ENCODE results near the gene ECEL1. TPM values are rescaled to one million over a fixed set of nuclear protein-coding genes. Genes with fewer than 3 reads are reported as not detected.

The ECEL1 gene
- polyA plus RNA-seq, 3 donors = 0.56 to 1.3 (median 0.68) TPM

- 83 to 90% (median 89%) methylated on average over 13 of the region's 13 CpGs for WGBS, 3 donors
- no peak overlapping the region for H3K27ac ChIP-seq (ENCODE audit: low read depth, low read length)
Observed at GRCh38 chr2:232477751-232478510, 9.7 kb downstream of the ECEL1 start.

- H3K27ac ChIP-seq (ENCODE audit: low read depth, low read length) = no peak overlapping the region
- WGBS, 3 donors = 94% methylated on average over 7 of the region's 7 CpGs
Observed at GRCh38 chr2:232476791-232477190, 10.8 kb downstream of the ECEL1 start.

DNA sequence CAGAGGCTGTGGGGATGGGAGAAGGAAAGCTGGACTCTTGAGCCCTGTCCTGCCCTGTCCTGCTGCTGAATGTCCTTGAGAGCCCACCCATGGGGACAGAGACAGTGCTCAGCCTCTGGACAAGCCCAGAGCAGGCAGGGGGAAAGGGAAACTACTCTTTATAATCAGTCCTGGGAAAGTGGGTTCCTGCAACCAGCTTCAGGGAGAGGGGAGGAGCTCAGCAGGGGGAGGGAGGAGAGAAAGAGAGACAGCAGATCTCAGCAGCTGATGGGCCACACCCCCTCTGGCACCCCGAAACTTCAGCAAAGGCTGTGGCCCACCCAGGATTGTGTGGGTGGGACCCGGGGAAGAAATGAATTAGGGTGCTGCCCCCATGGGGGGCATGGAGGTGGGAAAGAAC, 11.6 kb downstream of the ECEL1 start:
- no peak overlapping the region for H3K27ac ChIP-seq (ENCODE audit: low read depth, low read length)
- 68 to 84% (median 73%) methylated on average over 2 of the region's 2 CpGs for WGBS, 3 donors

DNA sequence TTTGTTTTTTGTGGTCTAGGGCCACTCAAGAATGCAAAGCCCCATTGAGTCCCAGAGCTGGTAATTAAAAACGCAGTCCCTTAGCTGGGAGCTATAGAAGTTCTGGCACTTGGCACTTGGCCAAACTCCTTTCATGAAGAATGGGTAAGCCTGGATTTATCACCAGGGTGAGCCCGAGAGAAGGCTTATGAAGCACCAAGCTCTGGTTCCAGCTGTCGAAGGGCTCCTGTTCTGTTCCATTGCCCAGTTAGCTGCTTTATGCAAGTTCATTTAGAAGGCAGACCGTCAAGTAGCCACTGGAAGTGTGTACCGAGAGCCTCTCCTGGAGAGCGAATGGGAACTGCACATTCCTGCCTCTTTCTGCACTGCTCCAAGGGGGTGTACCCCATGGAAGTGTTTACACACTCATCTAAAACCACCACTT, 14.2 kb downstream of the ECEL1 start:
- WGBS, 3 donors = 23 to 37% (median 30%) methylated on average over 6 of the region's 6 CpGs
- H3K27ac ChIP-seq (ENCODE audit: low read depth, low read length) = no peak overlapping the region

DNA sequence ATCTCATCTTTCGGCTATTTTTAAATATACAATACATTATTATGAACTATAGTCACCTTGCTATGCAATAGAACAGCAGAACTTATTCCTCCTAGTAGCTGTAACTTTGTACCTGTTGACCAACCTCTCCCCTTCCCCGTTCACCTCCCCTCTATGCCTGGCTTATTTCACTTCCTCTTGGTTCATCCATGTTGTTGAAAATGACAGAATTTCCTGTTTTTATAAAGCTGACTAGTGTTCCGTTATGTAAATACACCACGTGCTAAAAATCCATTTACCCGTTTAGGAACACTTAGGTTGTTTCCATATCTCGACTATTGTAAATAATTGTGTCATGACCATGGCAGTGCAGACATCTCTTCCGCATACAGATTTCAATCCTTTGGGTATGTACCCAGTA, 21.4 kb downstream of the ECEL1 start:
- H3K27ac ChIP-seq (ENCODE audit: low read depth, low read length) = no peak overlapping the region
- 40 to 60% (median 46%) methylated on average over 7 of the region's 7 CpGs for WGBS, 3 donors

GRCh38 chr2:232465061-232465460, 22.6 kb downstream of the ECEL1 start:
- WGBS, 3 donors = 78 to 88% (median 87%) methylated on average over 6 of the region's 6 CpGs
- no peak overlapping the region for H3K27ac ChIP-seq (ENCODE audit: low read depth, low read length)

- 74 to 93% (median 87%) methylated on average over 3 of the region's 3 CpGs for WGBS, 3 donors
- H3K27ac ChIP-seq (ENCODE audit: low read depth, low read length) = no peak overlapping the region
Observed at GRCh38 chr2:232464544-232464885, 23.1 kb downstream of the ECEL1 start.

DNA sequence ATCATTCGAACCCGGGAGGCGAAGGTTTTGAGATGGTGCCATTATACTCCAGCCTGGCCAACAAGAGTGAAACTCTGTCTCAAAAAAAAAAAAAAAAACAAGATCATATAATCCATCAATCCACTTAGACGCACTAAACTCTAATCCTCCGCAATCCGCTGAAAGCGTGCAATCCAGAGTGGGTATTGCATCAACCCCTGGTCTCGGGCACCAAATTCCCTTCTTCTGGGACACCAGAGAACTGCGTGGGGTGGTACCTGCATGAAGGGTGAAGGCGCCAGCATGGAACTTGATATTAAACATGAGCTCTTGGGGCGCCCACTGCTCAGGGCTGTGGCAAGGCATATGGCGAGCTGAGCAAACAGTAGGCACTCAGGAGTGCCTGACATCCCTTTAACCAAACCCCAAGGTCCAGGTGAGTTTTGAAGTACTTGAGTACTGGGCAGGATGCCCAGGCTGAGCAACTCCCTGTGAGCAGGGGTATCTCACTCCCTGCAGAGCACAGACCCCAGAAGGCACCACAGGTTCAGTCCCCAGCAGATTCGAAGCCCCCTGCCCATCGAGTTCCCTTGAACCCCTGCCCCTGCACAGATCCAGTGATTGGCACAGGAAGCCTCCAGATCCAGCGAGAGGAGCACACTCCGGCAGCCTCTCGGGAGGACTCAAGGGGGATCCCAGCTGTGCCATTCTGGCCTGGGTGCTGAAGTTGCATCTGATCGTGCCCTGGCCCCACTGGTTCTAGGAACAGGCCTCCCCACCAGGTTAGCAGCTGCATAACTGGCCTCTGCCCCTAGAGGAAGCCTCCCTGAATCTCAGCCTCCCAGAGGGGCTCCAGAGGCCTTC, 23.7 kb downstream of the ECEL1 start:
- 88 to 93% (median 91%) methylated on average over 18 of the region's 18 CpGs for WGBS, 3 donors

GRCh38 chr2:232460171-232460570, 27.5 kb downstream of the ECEL1 start:
- WGBS, 3 donors = 51 to 69% (median 62%) methylated on average over 2 of the region's 2 CpGs
- no peak overlapping the region for H3K27ac ChIP-seq (ENCODE audit: low read depth, low read length)

More for the DNA sequence above, 23.7 kb downstream of the ECEL1 start:
- no peak overlapping the region for H3K27ac ChIP-seq (ENCODE audit: low read depth, low read length)

DNA sequence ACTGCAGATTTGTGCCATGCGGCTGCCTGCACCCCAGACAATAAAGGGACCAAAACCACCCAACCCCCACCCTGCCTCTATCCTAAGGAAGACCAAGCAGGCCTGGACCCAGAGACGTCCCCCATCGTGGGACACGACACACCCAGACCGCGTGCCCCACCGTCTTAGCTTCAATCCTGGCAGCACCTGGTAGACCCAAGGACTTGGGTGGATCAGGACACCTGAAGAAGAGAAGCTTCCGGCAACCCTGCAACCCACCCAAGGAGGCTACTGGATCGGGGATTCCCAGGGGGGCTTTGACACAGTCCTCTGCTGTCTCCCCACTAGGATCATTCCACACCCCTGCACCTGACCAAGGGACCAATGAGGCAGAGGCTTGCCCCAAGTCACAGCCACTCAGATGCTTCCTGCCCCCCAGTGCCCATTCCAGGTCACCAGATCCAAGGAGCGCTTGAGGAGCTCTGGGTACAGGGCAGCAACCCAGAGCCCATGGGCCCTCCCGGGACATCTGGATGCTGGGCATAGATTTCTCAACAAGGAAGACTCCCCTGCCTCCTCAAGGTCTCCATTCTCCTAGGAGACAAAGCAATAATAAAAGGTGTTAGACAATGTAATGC, 28.1 kb downstream of the ECEL1 start:
- no peak overlapping the region for H3K27ac ChIP-seq (ENCODE audit: low read depth, low read length)
- 84 to 90% (median 85%) methylated on average over 11 of the region's 11 CpGs for WGBS, 3 donors

- no peak overlapping the region for H3K27ac ChIP-seq (ENCODE audit: low read depth, low read length)
- WGBS, 3 donors = 44 to 59% (median 49%) methylated on average over 44 to 56 of the region's 56 CpGs
Observed at GRCh38 chr2:232458661-232459418, 28.8 kb downstream of the ECEL1 start.

- 79 to 88% (median 81%) methylated on average over 25 of the region's 25 CpGs for WGBS, 3 donors
- H3K27ac ChIP-seq (ENCODE audit: low read depth, low read length) = no peak overlapping the region
Observed at GRCh38 chr2:232458051-232458660, 29.5 kb downstream of the ECEL1 start.

GRCh38 chr2:232457121-232458011, 30.3 kb downstream of the ECEL1 start:
- WGBS, 3 donors = 77 to 86% (median 86%) methylated on average over 21 of the region's 21 CpGs
- no peak overlapping the region for H3K27ac ChIP-seq (ENCODE audit: low read depth, low read length)

DNA sequence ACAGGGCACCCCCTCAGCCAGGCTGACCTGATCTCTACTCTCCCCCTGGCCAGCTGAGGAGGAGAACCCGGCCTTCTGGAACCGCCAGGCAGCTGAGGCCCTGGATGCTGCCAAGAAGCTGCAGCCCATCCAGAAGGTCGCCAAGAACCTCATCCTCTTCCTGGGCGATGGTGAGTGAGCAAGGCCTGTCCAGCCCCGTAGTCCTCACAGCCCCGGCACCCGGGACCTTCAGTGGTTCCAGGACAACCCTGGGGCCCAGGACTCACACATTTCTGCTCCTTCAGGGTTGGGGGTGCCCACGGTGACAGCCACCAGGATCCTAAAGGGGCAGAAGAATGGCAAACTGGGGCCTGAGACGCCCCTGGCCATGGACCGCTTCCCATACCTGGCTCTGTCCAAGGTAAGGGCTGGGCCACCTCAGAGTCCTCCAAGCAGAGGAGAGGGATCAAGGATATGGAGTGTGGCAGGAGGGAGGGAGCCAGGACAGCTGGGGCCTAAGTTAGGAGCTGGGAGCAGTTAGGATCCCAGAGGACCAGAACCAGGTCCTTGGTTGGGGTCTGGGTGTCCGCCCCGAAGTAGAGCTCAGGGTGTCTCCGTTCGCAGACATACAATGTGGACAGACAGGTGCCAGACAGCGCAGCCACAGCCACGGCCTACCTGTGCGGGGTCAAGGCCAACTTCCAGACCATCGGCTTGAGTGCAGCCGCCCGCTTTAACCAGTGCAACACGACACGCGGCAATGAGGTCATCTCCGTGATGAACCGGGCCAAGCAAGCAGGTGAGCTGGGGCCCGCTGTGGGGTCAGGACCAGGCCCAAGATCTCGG, 31.1 kb downstream of the ECEL1 start:
- no peak overlapping the region for H3K27ac ChIP-seq (ENCODE audit: low read depth, low read length)
- 89 to 92% (median 91%) methylated on average over 27 of the region's 27 CpGs for WGBS, 3 donors

DNA sequence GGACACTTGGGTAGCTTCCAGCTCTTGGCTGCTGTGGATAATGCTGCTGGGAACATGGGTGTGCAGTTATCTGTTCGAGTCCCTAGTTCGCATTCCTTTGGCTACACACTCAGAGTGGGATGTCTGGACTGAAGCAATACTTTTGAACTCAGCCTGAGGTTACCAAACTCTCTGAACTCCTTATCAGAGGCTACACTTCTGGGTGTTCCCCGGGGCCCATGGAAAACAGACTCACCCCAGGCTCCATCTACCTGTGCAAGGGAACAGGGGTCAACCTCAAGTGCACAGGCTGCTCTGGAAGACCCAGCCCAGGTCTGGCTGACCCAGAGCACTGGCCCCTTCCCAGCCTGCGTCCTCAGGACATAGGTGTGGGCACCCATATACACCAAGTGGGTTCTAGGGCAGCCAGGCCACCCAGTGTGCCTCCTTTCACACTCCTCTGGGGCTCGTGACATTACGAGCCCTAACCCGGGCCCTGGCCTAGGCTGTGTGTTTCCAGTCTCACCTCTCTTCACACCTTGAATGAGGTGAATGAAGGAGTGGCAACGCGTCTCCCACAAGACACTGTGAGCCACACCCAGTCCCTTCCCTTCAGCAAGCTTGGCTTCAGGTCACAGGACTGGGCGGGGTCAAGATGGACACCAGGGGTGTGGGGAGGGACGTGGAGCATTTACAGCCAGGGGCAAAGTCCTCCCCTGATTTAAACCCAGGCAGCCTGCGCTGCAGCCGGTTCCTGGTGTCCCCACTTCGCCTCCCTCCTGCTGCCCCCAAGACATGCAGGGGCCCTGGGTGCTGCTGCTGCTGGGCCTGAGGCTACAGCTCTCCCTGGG, 32.0 kb downstream of the ECEL1 start, which contains the start of gene ALPI:
Gene ALPI (plus strand): TSS at position 728 of the 830 bp plus-strand sequence. CDS start 47 bp downstream, at position 775.
- H3K27ac ChIP-seq (ENCODE audit: low read depth, low read length) = no peak within 1 kb of the TSS
- WGBS, 3 donors = 81 to 86% (median 81%) methylated on average over 14 of the region's 14 CpGs
